ENCODE data around the gene SGSH.

SGSH gene

GRCh38 chr17:80169107-80169506 lies 51.0 kb downstream of the SGSH start:
- no peaks in the 10 kb centered on the region for H3K36me3 ChIP-seq (ENCODE audit: control insufficient read depth, insufficient read depth, low read length)
- DNase-seq (ENCODE audit: extremely low read depth, insufficient read length): no peak
- H3K27me3 ChIP-seq (replicated peaks; ENCODE audit: control insufficient read depth, insufficient read depth, low read length): no peaks in the 10 kb centered on the region
- TF ChIP-seq CTCF (IDR thresholded peaks at IDR 0.05; ENCODE audit: insufficient read depth, low read length, poor library complexity, severe bottlenecking): no peak
- H3K4me3 ChIP-seq (replicated peaks; ENCODE audit: low read depth, low read length): no peak overlapping the region

- no peak for DNase-seq (ENCODE audit: extremely low read depth, insufficient read length)
- no peak for TF ChIP-seq CTCF (IDR thresholded peaks at IDR 0.05; ENCODE audit: insufficient read depth, low read length, poor library complexity, severe bottlenecking)
- no peaks in the 10 kb centered on the region for H3K36me3 ChIP-seq (ENCODE audit: control insufficient read depth, insufficient read depth, low read length)
- no peak overlapping the region for H3K4me3 ChIP-seq (replicated peaks; ENCODE audit: low read depth, low read length)
- no peaks in the 10 kb centered on the region for H3K27me3 ChIP-seq (replicated peaks; ENCODE audit: control insufficient read depth, insufficient read depth, low read length)
Observed at GRCh38 chr17:80168371-80168770, 51.8 kb downstream of the SGSH start.

- no peak for DNase-seq (ENCODE audit: extremely low read depth, insufficient read length)
- Histone ChIP-seq H3K4me3 (replicated peaks; ENCODE audit: low read depth, low read length) (no peak overlapping the region), H3K36me3 (ENCODE audit: control insufficient read depth, insufficient read depth, low read length) (no peaks in the 10 kb centered on the region), H3K27me3 (replicated peaks; ENCODE audit: control insufficient read depth, insufficient read depth, low read length) (no peaks in the 10 kb centered on the region)
- TF ChIP-seq CTCF (IDR thresholded peaks at IDR 0.05; ENCODE audit: insufficient read depth, low read length, poor library complexity, severe bottlenecking): no peak
Observed at GRCh38 chr17:80166446-80166845, 53.7 kb downstream of the SGSH start.

GRCh38 chr17:80164185-80164584 lies 55.9 kb downstream of the SGSH start:
- no peak for DNase-seq (ENCODE audit: extremely low read depth, insufficient read length)
- no peaks in the 10 kb centered on the region for H3K27me3 ChIP-seq (replicated peaks; ENCODE audit: control insufficient read depth, insufficient read depth, low read length)
- H3K36me3 ChIP-seq (ENCODE audit: control insufficient read depth, insufficient read depth, low read length): no peaks in the 10 kb centered on the region
- no peak overlapping the region for H3K4me3 ChIP-seq (replicated peaks; ENCODE audit: low read depth, low read length)
- no peak for TF ChIP-seq CTCF (IDR thresholded peaks at IDR 0.05; ENCODE audit: insufficient read depth, low read length, poor library complexity, severe bottlenecking)

GRCh38 chr17:80163336-80163735 lies 56.8 kb downstream of the SGSH start:
- Histone ChIP-seq H3K4me3 (replicated peaks; ENCODE audit: low read depth, low read length) (no peak overlapping the region), H3K36me3 (ENCODE audit: control insufficient read depth, insufficient read depth, low read length) (no peaks in the 10 kb centered on the region), H3K27me3 (replicated peaks; ENCODE audit: control insufficient read depth, insufficient read depth, low read length) (no peaks in the 10 kb centered on the region)
- DNase-seq (ENCODE audit: extremely low read depth, insufficient read length): no peak
- TF ChIP-seq CTCF (IDR thresholded peaks at IDR 0.05; ENCODE audit: insufficient read depth, low read length, poor library complexity, severe bottlenecking): no peak

- H3K4me3 ChIP-seq (replicated peaks; ENCODE audit: low read depth, low read length): no peak overlapping the region
- no peaks in the 10 kb centered on the region for H3K27me3 ChIP-seq (replicated peaks; ENCODE audit: control insufficient read depth, insufficient read depth, low read length)
- DNase-seq (ENCODE audit: extremely low read depth, insufficient read length): no peak
- TF ChIP-seq CTCF (IDR thresholded peaks at IDR 0.05; ENCODE audit: insufficient read depth, low read length, poor library complexity, severe bottlenecking): no peak
- no peaks in the 10 kb centered on the region for H3K36me3 ChIP-seq (ENCODE audit: control insufficient read depth, insufficient read depth, low read length)
Observed at GRCh38 chr17:80160536-80160935, 59.6 kb downstream of the SGSH start.
